Stimulated activated CD4-positive, alpha-beta T cell treated with anti-CD3 and anti-CD28 coated beads, Interleukin-15, amount 100 ng/mL, for 24 hours (primary cell): ENCODE data around the gene TDRD9.

Experiments used
- DNase-seq: peaks from one replicate; pipeline ENCODE4 v3.0.0-alpha.2; 2020

TDRD9 gene

DNA sequence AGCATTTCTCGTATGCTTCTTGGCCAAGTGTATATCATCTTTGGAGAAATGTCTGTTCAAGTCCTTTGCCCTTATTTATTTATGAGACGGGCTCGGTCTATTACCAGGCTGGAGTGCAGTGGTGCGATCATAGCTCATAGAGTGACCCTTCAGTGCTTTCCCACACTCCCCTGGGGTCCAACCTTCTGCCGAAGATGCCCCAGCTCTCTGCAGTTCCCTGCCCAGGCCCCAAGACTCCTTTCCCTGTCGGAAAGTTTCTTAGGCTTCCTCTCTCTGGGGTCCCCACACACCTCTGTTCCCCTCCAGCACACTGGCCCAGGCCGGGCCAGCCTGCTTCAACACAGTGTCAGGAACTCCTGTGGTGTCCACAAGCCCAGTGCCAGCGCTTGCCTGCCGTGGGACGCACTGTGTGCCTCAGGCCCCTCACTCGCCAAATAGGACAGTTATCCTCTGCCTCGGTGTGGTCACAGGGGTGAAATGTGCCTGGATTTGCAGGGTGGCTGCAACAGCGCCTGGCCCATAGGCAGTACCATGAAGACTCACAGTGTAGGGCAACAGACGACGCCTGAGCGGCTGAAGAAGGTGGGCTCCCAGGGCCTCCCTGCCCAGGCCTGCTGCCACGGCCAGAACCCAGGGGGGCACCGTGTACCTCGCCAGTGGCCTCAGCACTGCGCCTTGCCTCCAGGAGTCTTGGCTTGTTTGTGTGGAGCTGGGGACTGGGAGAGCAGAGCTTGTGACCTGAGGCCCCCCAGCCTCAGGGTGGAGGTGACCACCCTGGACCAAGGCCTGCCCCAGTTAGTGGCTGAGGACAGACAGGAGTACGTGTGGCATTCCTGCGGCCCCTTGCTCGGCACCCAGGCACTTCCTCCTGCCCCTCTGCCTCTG lies 152.4 kb downstream of the TDRD9 start:
- DNase-seq, result no peak

- no peak for DNase-seq
Measured at GRCh38 chr14:104081261-104081835, 153.1 kb downstream of the TDRD9 start.

DNA sequence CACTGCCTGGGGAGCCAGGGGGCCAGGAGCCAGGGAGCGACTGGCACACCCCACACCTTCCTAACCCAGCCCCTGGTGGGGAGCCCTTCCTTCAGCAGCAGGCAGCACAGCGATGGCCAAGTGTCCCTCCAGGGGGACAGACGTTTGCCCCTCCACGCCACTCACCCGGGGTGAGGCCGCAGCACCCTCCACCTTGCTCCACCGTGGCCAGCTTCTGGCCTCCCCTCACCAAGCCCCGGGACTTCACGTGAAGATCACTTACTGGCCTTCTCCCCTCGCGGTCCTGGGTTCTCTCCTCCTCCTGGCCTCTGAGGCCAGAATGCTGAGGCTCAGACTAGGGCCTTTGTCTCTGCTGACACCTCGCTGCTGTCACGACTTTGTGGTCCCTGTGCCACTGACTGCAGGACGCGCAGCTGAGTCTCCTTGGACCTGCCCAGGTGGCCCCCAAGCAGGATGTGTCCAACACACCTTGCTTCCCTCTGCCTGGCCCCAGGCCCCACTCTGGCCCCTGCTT lies 153.8 kb downstream of the TDRD9 start:
- DNase-seq, result no peak

DNA sequence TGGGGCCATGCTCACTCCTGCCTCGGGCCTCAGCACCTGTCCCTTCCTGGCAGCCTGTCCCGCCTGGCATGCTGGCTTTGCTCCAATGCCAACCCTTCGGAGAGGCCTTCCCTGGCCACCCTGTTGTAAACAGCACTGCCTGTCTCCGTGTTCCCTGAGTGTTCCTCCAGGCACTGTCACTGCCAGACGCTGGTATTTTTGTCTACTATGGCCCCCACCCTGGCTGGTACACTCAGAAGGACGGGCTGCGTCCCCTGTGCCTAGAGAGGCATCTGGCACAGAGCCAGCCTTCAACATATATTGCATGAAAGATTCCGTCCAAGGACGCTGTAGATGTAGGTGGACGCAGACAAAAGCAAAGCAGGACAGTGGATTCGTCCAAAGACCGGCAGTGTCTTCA lies 154.6 kb downstream of the TDRD9 start:
- no peak for DNase-seq

DNA sequence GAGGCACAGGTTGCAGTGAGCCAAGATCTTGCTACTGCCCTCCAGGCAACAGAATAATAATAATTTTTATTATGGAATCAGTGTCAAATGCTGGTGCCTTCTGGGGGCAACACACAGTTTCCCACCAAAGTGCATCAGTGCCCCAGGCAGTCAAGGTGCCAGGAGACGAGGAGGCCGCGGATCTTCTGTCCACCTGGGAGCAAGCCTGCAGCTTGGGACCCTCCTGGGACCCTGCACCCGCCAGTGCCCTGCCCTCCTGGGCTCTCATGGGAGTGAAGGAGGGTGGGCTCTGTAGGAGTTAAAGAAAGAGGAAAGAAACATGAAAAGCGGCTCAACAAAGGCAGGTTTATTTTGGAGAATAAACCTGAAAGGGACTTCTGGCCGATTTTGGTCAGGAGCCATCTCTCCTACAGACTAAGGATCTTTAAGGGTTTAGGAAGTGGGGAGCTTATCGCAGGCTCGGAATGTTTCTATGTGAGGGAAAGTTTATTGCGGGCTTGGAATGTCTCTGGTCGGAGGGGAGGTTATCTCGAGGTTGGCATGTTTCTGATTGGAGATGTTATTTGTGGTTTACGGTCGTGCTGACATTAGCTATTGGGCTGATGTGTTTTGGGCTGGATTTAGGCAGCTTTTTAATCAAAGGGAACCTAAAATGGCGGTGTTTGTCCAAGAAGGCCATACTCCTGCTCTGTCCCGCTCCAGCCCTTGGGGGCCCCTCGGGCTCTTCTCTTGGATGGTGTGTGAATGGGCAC lies 156.2 kb downstream of the TDRD9 start:
- DNase-seq, result no peak

GRCh38 chr14:104085032-104085888 lies 157.0 kb downstream of the TDRD9 start, which contains the start of gene ASPG:
ASPG (plus strand) TSS chr14:104085700; CDS start chr14:104085771, 71 bp downstream.
- no peak for DNase-seq

- DNase-seq, result no peak
Measured at GRCh38 chr14:104085889-104086201, 157.6 kb downstream of the TDRD9 start.

- no peak for DNase-seq
Measured at GRCh38 chr14:104086210-104086660, 158.0 kb downstream of the TDRD9 start.

DNA sequence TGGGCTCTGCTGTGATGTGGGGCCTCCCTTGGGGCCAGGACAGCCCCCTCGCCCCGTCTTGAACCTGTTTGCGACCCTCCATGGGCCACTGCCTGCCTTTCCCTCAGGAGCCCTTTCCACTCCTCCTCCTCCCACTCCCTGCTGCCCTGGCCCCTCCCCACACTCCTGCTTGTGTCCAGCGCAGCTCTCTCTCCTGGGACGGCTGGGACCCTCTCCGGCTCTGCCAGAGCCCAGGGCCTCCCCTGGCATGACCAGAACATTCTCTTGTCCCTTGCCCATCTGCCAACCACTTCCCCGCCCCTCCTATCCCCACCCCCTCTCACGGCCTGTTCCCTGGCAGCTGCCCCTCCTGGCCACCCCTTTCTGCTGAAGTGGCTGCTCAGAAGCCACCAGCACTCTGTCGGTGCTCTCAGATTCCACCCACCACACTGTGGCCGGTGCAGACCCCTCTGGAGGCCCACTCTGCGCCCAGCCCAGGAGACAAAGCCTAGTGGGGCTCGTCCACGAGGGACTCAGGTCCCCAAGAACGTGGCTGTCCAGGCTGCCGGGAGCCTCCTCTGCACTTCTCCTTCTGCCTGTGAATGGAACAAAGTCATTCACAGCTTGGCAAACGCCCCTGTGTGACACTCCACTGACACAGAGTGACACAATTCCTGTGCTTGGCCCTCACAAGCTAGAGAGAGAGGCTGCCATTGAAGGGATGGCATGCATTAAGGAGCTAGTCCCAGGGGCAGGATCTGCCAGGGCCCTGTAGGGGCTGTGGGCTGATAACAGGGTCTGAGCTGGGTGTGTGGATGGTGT lies 158.6 kb downstream of the TDRD9 start:
- DNase-seq, result no peak

- DNase-seq, result no peak
Measured at GRCh38 chr14:104087505-104087904, 159.2 kb downstream of the TDRD9 start.

GRCh38 chr14:104087981-104088850 lies 160.0 kb downstream of the TDRD9 start:
- DNase-seq, result no peak

- no peak for DNase-seq
Measured at GRCh38 chr14:104090071-104090748, 162.0 kb downstream of the TDRD9 start.

DNA sequence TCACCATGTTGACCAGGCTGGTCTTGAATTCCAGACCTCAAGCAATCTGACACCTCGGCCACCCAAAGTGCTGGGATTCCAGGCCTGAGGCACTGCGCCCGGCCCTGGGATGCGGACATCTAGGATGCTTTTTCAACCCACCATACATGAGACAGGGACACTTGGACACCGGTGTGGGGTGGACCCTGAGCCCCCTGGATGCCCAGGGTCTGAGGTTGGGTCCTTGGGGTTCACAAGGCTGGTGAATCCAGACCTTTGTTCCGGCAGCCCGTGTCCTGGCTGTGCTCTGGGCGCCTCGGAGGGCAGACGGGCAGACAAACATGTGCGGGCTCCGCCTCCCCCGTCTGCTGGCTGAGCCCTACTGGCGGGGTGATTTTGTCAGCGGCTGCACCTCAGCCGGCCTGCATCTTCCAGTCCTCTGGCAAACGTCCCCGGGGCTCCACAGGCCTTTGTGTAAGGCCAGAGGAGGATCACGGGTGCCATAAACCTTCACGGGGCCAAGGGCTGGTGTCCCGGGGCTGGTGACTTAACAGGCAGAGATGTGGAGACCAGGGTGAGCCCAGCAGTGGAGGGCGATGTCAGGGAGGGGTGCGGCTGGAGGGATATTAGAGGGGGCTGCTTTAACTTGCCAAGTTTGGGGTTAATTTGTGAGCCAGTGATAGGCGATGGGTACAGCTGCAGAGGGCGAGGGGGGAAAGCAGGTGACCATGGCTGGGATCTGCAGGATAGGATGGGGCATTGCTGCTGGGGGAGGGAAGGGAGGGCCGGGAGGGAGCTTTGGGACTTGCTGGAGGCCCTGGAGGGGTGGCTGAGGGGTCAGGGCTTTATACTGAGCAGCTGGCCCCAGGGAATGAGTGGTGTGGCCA lies 163.0 kb downstream of the TDRD9 start:
- no peak for DNase-seq

GRCh38 chr14:104091927-104092771 lies 163.9 kb downstream of the TDRD9 start:
- no peak for DNase-seq

- no peak for DNase-seq
Measured at GRCh38 chr14:104092931-104093365, 164.7 kb downstream of the TDRD9 start.

DNA sequence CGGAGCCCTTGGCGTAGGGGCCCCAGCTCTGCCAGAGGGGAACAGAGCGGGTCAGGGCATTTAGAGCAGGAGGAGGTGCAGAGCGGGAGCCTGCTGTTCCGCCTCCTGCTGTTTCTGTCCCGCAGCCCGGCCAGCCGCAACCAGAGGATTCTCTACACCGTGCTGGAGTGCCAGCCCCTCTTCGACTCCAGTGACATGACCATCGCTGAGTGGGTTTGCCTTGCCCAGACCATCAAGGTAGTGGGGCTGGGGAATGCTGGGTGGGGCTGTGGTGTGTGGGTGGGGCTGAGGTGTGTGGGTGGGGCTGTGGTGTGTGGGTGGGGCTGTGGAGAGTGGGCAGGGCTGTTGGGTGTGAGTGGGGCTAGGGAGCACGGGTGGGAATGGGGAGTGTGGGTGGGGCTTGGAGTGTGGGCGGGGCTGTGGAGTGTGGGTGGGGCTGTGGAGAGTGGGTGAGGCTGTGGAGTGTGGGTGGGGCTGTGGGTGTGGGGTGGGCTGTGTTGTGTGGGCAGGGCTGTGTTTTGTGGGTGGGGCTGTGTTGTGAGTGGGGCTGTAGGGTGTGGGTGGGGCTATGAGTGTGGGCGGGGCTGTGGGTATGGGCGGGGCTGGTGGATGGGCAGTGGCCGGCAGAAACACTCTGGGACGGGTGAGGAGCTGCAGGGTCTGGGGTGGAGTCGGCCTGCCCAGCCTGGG lies 165.3 kb downstream of the TDRD9 start:
- peak; percentile 21 for DNase-seq

DNA sequence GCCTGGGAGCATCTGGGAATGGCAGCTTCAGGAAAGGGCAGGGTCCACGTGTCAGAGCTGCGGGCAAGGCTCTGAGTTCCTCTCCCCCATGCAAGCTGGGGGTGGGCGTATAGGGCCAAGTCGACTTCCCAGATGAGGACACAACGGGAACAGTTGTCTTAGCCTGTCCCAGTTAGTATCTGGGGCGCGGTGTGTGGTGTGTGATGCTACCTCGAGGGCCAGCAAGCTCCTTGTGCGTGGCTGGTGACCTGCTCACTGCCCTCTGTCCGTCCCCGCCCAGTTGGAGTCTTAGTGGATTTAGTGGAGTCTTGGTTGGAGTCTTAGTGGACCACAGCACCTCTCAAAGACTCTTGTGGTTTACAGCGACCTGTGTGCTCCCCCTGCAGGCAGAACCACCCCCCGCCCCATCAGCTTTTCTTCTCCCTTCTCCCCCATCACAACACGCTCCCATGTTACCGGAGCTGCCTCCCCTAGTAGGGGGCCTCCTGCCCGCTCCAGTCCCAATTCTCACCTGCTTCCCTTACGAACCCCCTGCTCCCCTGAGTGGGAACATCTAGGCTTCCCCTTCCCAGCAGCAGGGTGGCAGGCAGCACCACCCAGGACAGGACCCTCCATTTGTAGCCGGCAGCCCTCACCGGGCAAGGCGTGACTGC lies 165.9 kb downstream of the TDRD9 start:
- DNase-seq, result no peak
